GM10248 (cell line): Measurements from ENCODE around the gene LIN52.

ENCODE experiments used
- CTCF ChIA-PET: fragments of 300-600 bp; sonication (Branson Sonifier 250); formaldehyde crosslinking; extraction: SDS; loops from one replicate; lab custom pipeline; 2021; ENCODE audit warnings: antibody characterized with exemption; lab: Yijun Ruan, JAX
- POLR2A ChIA-PET: fragments of 350-650 bp; sonication (Branson Sonifier 250); formaldehyde crosslinking; extraction: SDS; loops from one replicate; lab custom pipeline; 2020; ENCODE audit warnings: antibody characterized with exemption; lab: Yijun Ruan, JAX
- DNase-seq: peaks from one replicate; pipeline ENCODE4 v3.0.0; 2012; ENCODE audit errors: extremely low spot score
- TF ChIP-seq, protein P1 (sequence below): IDR thresholded peaks from 2 replicates; pipeline ENCODE4 v1.5.1; 2012; ENCODE audit warnings: mild to moderate bottlenecking, low read depth; ENCODE audit errors: extremely low read depth, missing control alignments, control extremely low read depth

The LIN52 gene

DNA sequence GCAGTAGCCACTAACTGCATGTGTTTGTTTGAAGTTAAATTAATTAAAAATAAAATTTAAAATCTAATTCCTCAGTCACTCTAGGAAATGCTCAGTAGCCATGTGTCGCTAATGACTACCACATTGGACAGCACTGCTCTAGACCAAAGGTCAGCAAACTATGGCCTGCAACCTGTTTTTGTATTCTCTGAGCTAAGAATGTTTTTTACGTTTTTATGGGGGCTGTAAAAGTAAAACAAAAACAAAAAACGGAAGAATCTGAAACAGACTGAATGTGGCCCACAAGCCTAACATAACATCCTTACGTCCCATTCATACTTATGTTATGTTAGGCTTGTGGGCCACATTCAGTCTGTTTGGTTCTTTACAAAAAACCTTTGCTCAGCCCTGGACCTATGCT, 57.8 kb downstream of the LIN52 start:
- no peak for DNase-seq
- TF ChIP-seq, protein P1, sequence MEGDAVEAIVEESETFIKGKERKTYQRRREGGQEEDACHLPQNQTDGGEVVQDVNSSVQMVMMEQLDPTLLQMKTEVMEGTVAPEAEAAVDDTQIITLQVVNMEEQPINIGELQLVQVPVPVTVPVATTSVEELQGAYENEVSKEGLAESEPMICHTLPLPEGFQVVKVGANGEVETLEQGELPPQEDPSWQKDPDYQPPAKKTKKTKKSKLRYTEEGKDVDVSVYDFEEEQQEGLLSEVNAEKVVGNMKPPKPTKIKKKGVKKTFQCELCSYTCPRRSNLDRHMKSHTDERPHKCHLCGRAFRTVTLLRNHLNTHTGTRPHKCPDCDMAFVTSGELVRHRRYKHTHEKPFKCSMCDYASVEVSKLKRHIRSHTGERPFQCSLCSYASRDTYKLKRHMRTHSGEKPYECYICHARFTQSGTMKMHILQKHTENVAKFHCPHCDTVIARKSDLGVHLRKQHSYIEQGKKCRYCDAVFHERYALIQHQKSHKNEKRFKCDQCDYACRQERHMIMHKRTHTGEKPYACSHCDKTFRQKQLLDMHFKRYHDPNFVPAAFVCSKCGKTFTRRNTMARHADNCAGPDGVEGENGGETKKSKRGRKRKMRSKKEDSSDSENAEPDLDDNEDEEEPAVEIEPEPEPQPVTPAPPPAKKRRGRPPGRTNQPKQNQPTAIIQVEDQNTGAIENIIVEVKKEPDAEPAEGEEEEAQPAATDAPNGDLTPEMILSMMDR, result no peak
- ChIA-PET POLR2A (no interaction called here), CTCF (interaction anchor here (1.0 kb wide), 1 partner anchor 18 kb away, joined by 3 read pairs; no protein-coding TSS in a partner anchor)

DNA sequence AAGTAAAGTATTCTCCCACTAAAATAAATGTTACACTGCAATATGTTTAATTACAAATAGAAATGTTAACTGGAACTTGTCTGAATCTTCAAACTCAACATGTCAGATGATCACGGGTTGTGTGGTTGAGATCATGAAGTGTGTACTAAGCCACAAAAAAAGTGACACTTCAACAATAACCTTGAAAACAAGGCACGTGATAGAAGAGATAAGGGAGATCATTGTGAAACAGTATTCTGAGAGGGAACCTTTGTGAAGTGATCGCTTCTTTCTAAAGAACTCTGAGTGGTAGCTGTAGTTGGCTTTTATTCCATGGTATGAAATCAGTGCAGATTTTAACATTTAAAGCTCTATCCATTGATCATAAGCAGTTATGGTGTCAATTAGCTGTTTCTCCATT, 60.0 kb downstream of the LIN52 start:
- DNase-seq, result no peak
- CTCF ChIA-PET, result interaction anchor here (1.3 to 1.5 kb wide), 2 partner anchors 9 to 10 kb away, joined by 3 to 4 read pairs; no protein-coding TSS in a partner anchor
- TF ChIP-seq, protein P1, result no peak
- POLR2A ChIA-PET, result no interaction called here

DNA sequence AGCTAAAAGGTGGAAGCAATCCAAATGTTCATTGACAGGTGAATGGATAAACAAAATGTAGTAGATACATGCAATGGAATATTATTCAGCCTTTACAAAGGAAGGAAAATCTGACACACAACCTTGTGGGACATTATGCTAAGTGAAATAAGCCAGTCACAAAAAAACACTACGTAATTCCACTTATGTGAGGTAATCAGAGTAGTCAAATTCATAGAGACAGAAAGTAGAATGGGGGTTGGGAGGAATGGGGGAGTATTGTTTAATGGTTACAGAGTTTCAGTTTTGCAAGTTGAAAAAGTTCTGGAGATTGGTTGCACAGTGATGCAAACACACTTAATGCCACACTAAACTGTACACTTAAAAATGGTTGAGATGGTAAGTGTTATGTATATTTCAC, 62.8 kb downstream of the LIN52 start:
- POLR2A ChIA-PET, result no interaction called here
- no peak for DNase-seq
- TF ChIP-seq, protein P1, result no peak
- CTCF ChIA-PET, result interaction anchor here (2.2 kb wide), 1 partner anchor 15 kb away, joined by 6 read pairs; no protein-coding TSS in a partner anchor

DNA sequence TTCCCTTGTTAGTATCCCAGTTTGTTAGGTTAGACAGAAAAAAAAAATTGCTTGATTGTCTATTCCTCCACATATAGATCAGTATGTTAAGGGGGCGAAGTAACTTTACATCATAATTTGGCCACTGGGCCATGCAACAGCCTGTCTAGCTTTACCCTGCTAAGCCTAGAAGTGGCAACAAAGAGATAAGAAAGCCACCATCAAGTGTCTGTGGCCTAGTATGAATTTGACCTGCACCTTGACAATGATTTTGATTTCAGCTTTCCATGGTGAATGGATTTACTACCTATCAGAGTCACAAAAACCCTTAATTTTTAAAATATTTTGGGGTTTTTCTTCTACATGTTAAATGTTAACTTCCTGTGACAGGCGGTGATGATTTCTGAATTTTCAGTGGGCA, 63.9 kb downstream of the LIN52 start:
- CTCF ChIA-PET, result no interaction called here
- POLR2A ChIA-PET, result no interaction called here
- DNase-seq, result no peak
- TF ChIP-seq, protein P1, result no peak

DNA sequence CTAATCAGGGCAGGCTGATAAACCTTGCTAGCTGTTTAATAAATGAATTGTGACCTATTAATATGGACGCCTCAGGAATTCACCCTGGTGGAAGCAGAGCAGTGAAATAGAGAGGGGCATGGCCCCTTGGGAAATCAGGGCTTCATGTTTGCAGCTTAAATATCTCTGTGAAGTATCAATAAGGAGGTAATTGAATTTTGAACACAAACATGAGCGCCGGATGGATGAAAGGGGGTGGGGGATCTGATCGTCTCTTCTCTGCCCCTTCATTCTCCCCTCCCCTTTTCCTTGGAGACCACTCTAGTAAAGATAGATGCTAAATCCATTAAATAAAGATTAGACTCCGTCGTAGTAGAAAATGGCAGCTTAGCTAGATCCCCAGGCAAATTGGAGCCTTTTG, 70.5 kb downstream of the LIN52 start:
- DNase-seq, result no peak
- ChIA-PET CTCF (no interaction called here), POLR2A (no interaction called here)
- TF ChIP-seq, protein P1, result no peak

DNA sequence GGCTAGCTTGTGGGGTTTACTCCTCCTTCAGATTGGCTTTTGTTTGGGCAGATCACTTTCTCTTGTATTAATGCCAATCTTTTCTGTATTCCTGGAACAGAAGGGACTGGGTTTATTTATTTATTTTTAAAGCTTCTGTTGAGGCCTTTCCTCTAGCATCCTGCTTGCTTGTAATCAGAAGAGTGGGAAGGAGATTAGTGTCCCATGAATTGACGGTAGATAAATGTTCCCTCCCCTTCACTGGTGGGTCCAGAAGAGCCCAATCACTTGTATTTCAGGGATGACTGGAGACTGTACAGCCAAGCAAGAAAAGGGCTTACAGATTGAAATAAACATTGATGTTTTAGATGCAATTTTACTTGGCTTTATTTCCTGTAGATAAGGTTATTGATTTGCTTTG, 71.0 kb downstream of the LIN52 start:
- POLR2A ChIA-PET, result no interaction called here
- DNase-seq, result no peak

More for the DNA sequence above, 71.0 kb downstream of the LIN52 start:
- TF ChIP-seq, protein P1, result no peak
- CTCF ChIA-PET, result no interaction called here
